GM18867 (cell line): Measurements from ENCODE around the gene IGSF23.
"Not testable (repeated sequence)": the region's sequence is repeated elsewhere in the genome, so short reads cannot be mapped to it uniquely, and the experiment has no call there.

Source experiments
- ATAC-seq: cut with Tn5 transposase; IDR thresholded peaks from one replicate; pipeline ENCODE4 v1.9.1; 2021; ENCODE audit warnings: mild to moderate bottlenecking, moderate library complexity; ENCODE audit not compliant: unreplicated experiment

IGSF23 gene

GRCh38 chr19:44663996-44664395, 50.6 kb downstream of the IGSF23 start:
- ATAC-seq, result no peak

GRCh38 chr19:44664976-44665375, 51.6 kb downstream of the IGSF23 start:
- ATAC-seq, result no peak

- no peak for ATAC-seq
Measured at GRCh38 chr19:44666852-44667556, 53.6 kb downstream of the IGSF23 start.

GRCh38 chr19:44668985-44669764, 55.8 kb downstream of the IGSF23 start:
- ATAC-seq, result no peak

GRCh38 chr19:44670027-44670426, 56.7 kb downstream of the IGSF23 start:
- ATAC-seq, result not testable (repeated sequence)

GRCh38 chr19:44671400-44671799, 58.0 kb downstream of the IGSF23 start, which contains the start of gene CEACAM19:
Gene CEACAM19 (plus strand): TSS chr19:44671482. CDS start chr19:44671932, 450 bp downstream.
- no peak for ATAC-seq

- no peak for ATAC-seq
Measured at GRCh38 chr19:44672226-44672625, 58.9 kb downstream of the IGSF23 start.

- no peak for ATAC-seq
Measured at GRCh38 chr19:44673510-44673909, 60.1 kb downstream of the IGSF23 start.

GRCh38 chr19:44675521-44675920, 62.2 kb downstream of the IGSF23 start:
- no peak for ATAC-seq

- ATAC-seq, result no peak
Measured at GRCh38 chr19:44677019-44677811, 63.9 kb downstream of the IGSF23 start.

GRCh38 chr19:44680536-44680935, 67.2 kb downstream of the IGSF23 start:
- no peak for ATAC-seq

GRCh38 chr19:44681992-44682790, 68.8 kb downstream of the IGSF23 start:
- no peak for ATAC-seq

GRCh38 chr19:44682807-44683206, 69.4 kb downstream of the IGSF23 start:
- no peak for ATAC-seq

- no peak for ATAC-seq
Measured at GRCh38 chr19:44683434-44684210, 70.3 kb downstream of the IGSF23 start.

- ATAC-seq, result not testable (repeated sequence)
Measured at GRCh38 chr19:44684396-44684795, 71.0 kb downstream of the IGSF23 start.

GRCh38 chr19:44684892-44685863, 71.8 kb downstream of the IGSF23 start:
- ATAC-seq, result no peak

- no peak for ATAC-seq
Measured at GRCh38 chr19:44685877-44686276, 72.5 kb downstream of the IGSF23 start.
